K562 (cell line): Measurements from ENCODE around the gene SARS2. TPM values are rescaled to one million over a fixed set of nuclear protein-coding genes. Genes with fewer than 3 reads are reported as not detected.

Source experiments
- CEBPB ChIP-seq: fragments of 450-650 bp; IDR thresholded peaks from 2 replicates; pipeline ENCODE4 v1.6.1; 2016; ENCODE audit warnings: missing genetic modification characterization, missing compliant biosample characterization
- CREBBP ChIP-seq: IDR thresholded peaks from one replicate; pipeline ENCODE4 v1.6.1; 2012; ENCODE audit warnings: low read depth, mild to moderate bottlenecking, control low read depth, inconsistent platforms, low read length
- ELF2 ChIP-seq: fragments of 250-450 bp; sonication (Bioruptor Pico); IDR thresholded peaks from 2 replicates; pipeline ENCODE4 v1.5.0; 2021; ENCODE audit warnings: mild to moderate bottlenecking
- ETV6 ChIP-seq, 3 experiments: fragments of 150-350 bp in 1 of 3; sonication (generic) in 1 of 3; formaldehyde crosslinking in 1 of 3; IDR thresholded peaks; 2 replicates each; pipeline versions ENCODE4 v1.6.1 to v1.8.0; 2014 to 2022; ENCODE audit warnings: borderline replicate concordance in 2 of 3, low read depth in 2 of 3, antibody characterized with exemption in 1 of 3, low read length in 1 of 3, mild to moderate bottlenecking in 1 of 3, missing genetic modification reagents in 1 of 3
- HDAC2 ChIP-seq: fragments of 450-650 bp; IDR thresholded peaks from 2 replicates; pipeline ENCODE4 v1.6.1; 2016; ENCODE audit warnings: mild to moderate bottlenecking
- HSF4 ChIP-seq: fragments of 250-450 bp; sonication (Bioruptor Pico); IDR thresholded peaks from 2 replicates; pipeline ENCODE4 v2.1.2; 2022; ENCODE audit warnings: mild to moderate bottlenecking, moderate library complexity, borderline replicate concordance
- L3MBTL2 ChIP-seq: fragments of 450-650 bp; IDR thresholded peaks from 2 replicates; pipeline ENCODE4 v1.6.1; 2016; ENCODE audit warnings: mild to moderate bottlenecking, moderate library complexity
- LCOR ChIP-seq: sonication (generic); formaldehyde crosslinking; IDR thresholded peaks from 2 replicates; pipeline ENCODE4 v1.8.0; 2022; ENCODE audit warnings: mild to moderate bottlenecking, missing genetic modification reagents
- MXI1 ChIP-seq: IDR thresholded peaks from 2 replicates; pipeline ENCODE4 v1.6.1; 2011; ENCODE audit warnings: low read depth, mild to moderate bottlenecking, improper control_type of control experiment, low read length
- NEUROD1 ChIP-seq: fragments of 150-350 bp; IDR thresholded peaks from 2 replicates; pipeline ENCODE4 v1.6.1; 2014; ENCODE audit warnings: borderline replicate concordance, low read length, low read depth; ENCODE audit not compliant: partially characterized antibody
- PHB ChIP-seq: fragments of 250-450 bp; sonication (Bioruptor Pico); IDR thresholded peaks from 2 replicates; pipeline ENCODE4 v1.5.0; 2021
- PHF20 ChIP-seq: fragments of 450-650 bp; IDR thresholded peaks from 2 replicates; pipeline ENCODE4 v1.6.1; 2018; ENCODE audit not compliant: partially characterized antibody
- SETDB1 ChIP-seq: IDR thresholded peaks from one replicate; pipeline ENCODE4 v1.6.1; 2012; ENCODE audit warnings: low read length, control low read depth, inconsistent platforms
- SMARCA5 ChIP-seq: fragments of 450-650 bp; IDR thresholded peaks from 2 replicates; pipeline ENCODE4 v1.6.1; 2016
- ZFP30 ChIP-seq: fragments of 250-450 bp; sonication (Bioruptor Pico); IDR thresholded peaks from 2 replicates; pipeline ENCODE4 v1.8.0; 2022; ENCODE audit warnings: moderate library complexity, mild to moderate bottlenecking, inconsistent platforms, borderline replicate concordance
- ZNF584 ChIP-seq: fragments of 200-800 bp; sonication (Bioruptor generic); IDR thresholded peaks from 2 replicates; pipeline ENCODE4 v1.6.1; 2016; ENCODE audit warnings: low read depth, mild to moderate bottlenecking, missing genetic modification characterization, missing compliant biosample characterization
- ZNF696 ChIP-seq: fragments of 250-450 bp; sonication (Bioruptor Pico); conservative IDR thresholded peaks from 2 replicates; pipeline ENCODE4 v1.4.0; 2020; ENCODE audit warnings: mild to moderate bottlenecking, moderate library complexity
- polyA plus RNA-seq, 8 experiments: library from polyadenylated mRNA; depleted of rRNA in 4 of 8; stranded (reverse) in 5 of 8; unstranded in 3 of 8; fragments of >200 nt; fragmentation: Nextera tagmentation in 2 of 8; fragmentation: Illumina TruSeq in 1 of 8; extraction: Ambion mirVana in 2 of 8; extraction: Trizol in 1 of 8; gene quantifications; 2 replicates each; pipeline versions ENCODE4 v1.2.1 to v1.2.3, GENCODE V29; 2011 to 2014; ENCODE audit warnings: inconsistent platforms in 1 of 8, missing spikeins in 1 of 8
- total RNA-seq, 7 experiments: library from RNA; depleted of rRNA in 6 of 7; stranded (reverse); fragments of >200 nt in 6 of 7; fragmentation: Illumina TruSeq in 2 of 7; extraction: Trizol in 2 of 7; gene quantifications; 2 replicates each; pipeline versions ENCODE4 v1.2.1 to v1.2.3, GENCODE V29; 2011 to 2021; ENCODE audit warnings: low replicate concordance in 1 of 7
- TF ChIP-seq, protein P1 (sequence below): conservative IDR thresholded peaks from 2 replicates; pipeline ENCODE4 v1.6.1; 2011; ENCODE audit warnings: low read depth, mild to moderate bottlenecking, low read length; ENCODE audit not compliant: control insufficient read depth
- TF ChIP-seq, protein P2 (sequence below): fragments of 450-650 bp; conservative IDR thresholded peaks from 2 replicates; pipeline ENCODE4 v1.6.1; 2016; ENCODE audit warnings: missing genetic modification characterization, low read depth, mild to moderate bottlenecking, missing compliant biosample characterization, moderate library complexity
- TF ChIP-seq, protein P3 (sequence below): IDR thresholded peaks from 3 replicates; pipeline ENCODE4 v1.6.1; 2011; ENCODE audit warnings: borderline replicate concordance, mild to moderate bottlenecking, moderate library complexity; ENCODE audit not compliant: insufficient read length; ENCODE audit errors: extremely low read depth

Gene SARS2
- total and polyA plus RNA-seq, 9 of the 15 experiments (the other 6 are each of a cell fraction or from before 2014, with no cell fraction given): 3.1 to 59.1 (median 31.7) TPM

DNA sequence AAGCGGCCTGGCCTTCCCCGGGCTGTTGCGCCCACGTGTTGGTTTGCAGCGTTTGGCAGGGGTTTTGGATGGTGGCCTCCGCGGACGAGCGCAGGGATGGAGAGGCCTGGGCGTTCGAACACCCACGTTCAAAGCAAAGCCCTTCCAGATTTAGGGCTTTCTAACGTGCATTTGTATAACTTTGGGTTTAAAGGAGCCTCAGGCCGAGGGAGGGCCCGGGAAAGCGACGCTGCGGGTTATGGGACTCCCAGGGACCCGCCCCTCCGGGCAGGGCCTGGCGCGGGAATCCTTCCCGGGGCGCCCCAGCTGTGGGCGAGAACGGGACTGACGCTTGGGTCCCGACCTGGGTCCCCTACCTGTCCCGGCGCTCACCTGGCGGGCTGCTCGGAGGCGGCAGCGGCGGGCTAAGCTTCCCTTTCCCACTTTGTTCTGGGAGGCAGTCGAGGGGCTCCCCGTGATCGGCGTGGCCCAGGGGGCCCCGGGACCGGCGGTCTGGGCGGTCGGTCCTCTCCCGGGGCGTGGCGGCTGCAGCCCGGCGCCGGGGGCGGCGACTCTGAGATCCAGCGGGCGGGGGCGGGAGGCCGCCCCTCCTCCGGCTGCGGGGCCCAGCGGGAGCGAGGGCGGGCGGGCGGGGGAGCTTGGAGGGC is 44.8 kb upstream of the SARS2 start, which contains the start of gene FBXO17 (continued):
- TF ChIP-seq, protein P1, sequence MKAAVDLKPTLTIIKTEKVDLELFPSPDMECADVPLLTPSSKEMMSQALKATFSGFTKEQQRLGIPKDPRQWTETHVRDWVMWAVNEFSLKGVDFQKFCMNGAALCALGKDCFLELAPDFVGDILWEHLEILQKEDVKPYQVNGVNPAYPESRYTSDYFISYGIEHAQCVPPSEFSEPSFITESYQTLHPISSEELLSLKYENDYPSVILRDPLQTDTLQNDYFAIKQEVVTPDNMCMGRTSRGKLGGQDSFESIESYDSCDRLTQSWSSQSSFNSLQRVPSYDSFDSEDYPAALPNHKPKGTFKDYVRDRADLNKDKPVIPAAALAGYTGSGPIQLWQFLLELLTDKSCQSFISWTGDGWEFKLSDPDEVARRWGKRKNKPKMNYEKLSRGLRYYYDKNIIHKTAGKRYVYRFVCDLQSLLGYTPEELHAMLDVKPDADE: peak; percentile 19; the same call in 1 of the 2 replicates
- TF ChIP-seq HDAC2: peak; percentile 64; the same call in 1 of the 2 replicates
- no peak for TF ChIP-seq CEBPB (tag)
- no peak for TF ChIP-seq SMARCA5
- TF ChIP-seq SETDB1: no peak
- TF ChIP-seq PHF20: no peak
- no peak for TF ChIP-seq ZNF696 (CRISPR knock-in tag)
- no peak for TF ChIP-seq ELF2 (CRISPR knock-in tag)
- TF ChIP-seq ETV6 (IDR thresholded peaks at IDR 0.05; ENCODE audit: borderline replicate concordance in 1 of 2, low read depth in 2 of 2, low read length in 1 of 2): no peak
- no peak for TF ChIP-seq ETV6 (CRISPR knock-in tag; IDR thresholded peaks at IDR 0.05; ENCODE audit: borderline replicate concordance)
- TF ChIP-seq ZFP30 (CRISPR knock-in tag): no peak
- TF ChIP-seq CREBBP: no peak
- TF ChIP-seq, protein P2, sequence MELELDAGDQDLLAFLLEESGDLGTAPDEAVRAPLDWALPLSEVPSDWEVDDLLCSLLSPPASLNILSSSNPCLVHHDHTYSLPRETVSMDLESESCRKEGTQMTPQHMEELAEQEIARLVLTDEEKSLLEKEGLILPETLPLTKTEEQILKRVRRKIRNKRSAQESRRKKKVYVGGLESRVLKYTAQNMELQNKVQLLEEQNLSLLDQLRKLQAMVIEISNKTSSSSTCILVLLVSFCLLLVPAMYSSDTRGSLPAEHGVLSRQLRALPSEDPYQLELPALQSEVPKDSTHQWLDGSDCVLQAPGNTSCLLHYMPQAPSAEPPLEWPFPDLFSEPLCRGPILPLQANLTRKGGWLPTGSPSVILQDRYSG (tag): no peak
- TF ChIP-seq HSF4 (CRISPR knock-in tag): no peak
- peak; percentile 80 for TF ChIP-seq MXI1
- TF ChIP-seq, protein P3, sequence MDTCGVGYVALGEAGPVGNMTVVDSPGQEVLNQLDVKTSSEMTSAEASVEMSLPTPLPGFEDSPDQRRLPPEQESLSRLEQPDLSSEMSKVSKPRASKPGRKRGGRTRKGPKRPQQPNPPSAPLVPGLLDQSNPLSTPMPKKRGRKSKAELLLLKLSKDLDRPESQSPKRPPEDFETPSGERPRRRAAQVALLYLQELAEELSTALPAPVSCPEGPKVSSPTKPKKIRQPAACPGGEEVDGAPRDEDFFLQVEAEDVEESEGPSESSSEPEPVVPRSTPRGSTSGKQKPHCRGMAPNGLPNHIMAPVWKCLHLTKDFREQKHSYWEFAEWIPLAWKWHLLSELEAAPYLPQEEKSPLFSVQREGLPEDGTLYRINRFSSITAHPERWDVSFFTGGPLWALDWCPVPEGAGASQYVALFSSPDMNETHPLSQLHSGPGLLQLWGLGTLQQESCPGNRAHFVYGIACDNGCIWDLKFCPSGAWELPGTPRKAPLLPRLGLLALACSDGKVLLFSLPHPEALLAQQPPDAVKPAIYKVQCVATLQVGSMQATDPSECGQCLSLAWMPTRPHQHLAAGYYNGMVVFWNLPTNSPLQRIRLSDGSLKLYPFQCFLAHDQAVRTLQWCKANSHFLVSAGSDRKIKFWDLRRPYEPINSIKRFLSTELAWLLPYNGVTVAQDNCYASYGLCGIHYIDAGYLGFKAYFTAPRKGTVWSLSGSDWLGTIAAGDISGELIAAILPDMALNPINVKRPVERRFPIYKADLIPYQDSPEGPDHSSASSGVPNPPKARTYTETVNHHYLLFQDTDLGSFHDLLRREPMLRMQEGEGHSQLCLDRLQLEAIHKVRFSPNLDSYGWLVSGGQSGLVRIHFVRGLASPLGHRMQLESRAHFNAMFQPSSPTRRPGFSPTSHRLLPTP: no peak
- TF ChIP-seq ZNF584 (CRISPR knock-in tag): no peak
- no peak for TF ChIP-seq PHB (CRISPR knock-in tag)
- peak; percentile 94 for TF ChIP-seq L3MBTL2
- TF ChIP-seq LCOR (CRISPR knock-in tag): peak; percentile 79; the same call in 1 of the 2 replicates
- TF ChIP-seq NEUROD1: no peak
